K562 (cell line): ENCODE results near the gene FAM20B. TPM values are rescaled to one million over a fixed set of nuclear protein-coding genes. Genes with fewer than 3 reads are reported as not detected.
A peak's percentile ranks its signal among the peaks of the same experiment; 100 is the strongest.
"Not testable (repeated sequence)": the region's sequence is repeated elsewhere in the genome, so short reads cannot be mapped to it uniquely, and the experiment has no call there.

ENCODE experiments used
- ATF1 ChIP-seq, 2 experiments: fragments of 450-650 bp in 1 of 2; IDR thresholded peaks; 2 replicates each; pipeline ENCODE4 v1.6.1; 2016; ENCODE audit warnings: missing compliant biosample characterization in 1 of 2, missing genetic modification characterization in 1 of 2
- CBFA2T3 ChIP-seq: fragments of 450-650 bp; IDR thresholded peaks from 2 replicates; pipeline ENCODE4 v1.6.1; 2017
- CC2D1A ChIP-seq: fragments of 450-650 bp; IDR thresholded peaks from 2 replicates; pipeline ENCODE4 v1.6.1; 2017; ENCODE audit warnings: mild to moderate bottlenecking
- CREB3L1 ChIP-seq: fragments of 450-650 bp; IDR thresholded peaks from 2 replicates; pipeline ENCODE4 v1.6.1; 2014; ENCODE audit warnings: low read depth, mild to moderate bottlenecking, moderate library complexity, borderline replicate concordance
- EP400 ChIP-seq: fragments of 450-650 bp; IDR thresholded peaks from 2 replicates; pipeline ENCODE4 v1.6.1; 2017; ENCODE audit warnings: antibody characterized with exemption, mild to moderate bottlenecking, moderate library complexity
- ESRRA ChIP-seq: fragments of 450-650 bp; IDR thresholded peaks from 2 replicates; pipeline ENCODE4 v1.6.1; 2014; ENCODE audit warnings: low read depth, mild to moderate bottlenecking, moderate library complexity, borderline replicate concordance
- FOXK2 ChIP-seq, 2 experiments: fragments of 450-650 bp; IDR thresholded peaks in 1 of 2; conservative IDR thresholded peaks in 1 of 2; 2 replicates each; pipeline ENCODE4 v1.6.1; 2016; ENCODE audit warnings: low read depth in 2 of 2, mild to moderate bottlenecking in 1 of 2
- HDAC3 ChIP-seq: fragments of 450-650 bp; IDR thresholded peaks from 2 replicates; pipeline ENCODE4 v1.6.1; 2018; ENCODE audit warnings: borderline replicate concordance, mild to moderate bottlenecking, moderate library complexity; ENCODE audit not compliant: partially characterized antibody
- KDM1A ChIP-seq, 2 experiments: fragments of 450-650 bp; IDR thresholded peaks; 2 replicates each; pipeline ENCODE4 v1.6.1; 2016; ENCODE audit warnings: mild to moderate bottlenecking in 2 of 2
- LEF1 ChIP-seq: fragments of 450-650 bp; IDR thresholded peaks from 2 replicates; pipeline ENCODE4 v1.6.1; 2016; ENCODE audit warnings: mild to moderate bottlenecking
- PRDM10 ChIP-seq: fragments of 450-650 bp; IDR thresholded peaks from 2 replicates; pipeline ENCODE4 v1.6.1; 2018; ENCODE audit not compliant: partially characterized antibody
- SMAD4 ChIP-seq: fragments of 250-450 bp; sonication (Bioruptor Pico); conservative IDR thresholded peaks from 2 replicates; pipeline ENCODE4 v1.8.0; 2021; ENCODE audit warnings: inconsistent platforms, mild to moderate bottlenecking, moderate library complexity
- SOX6 ChIP-seq: fragments of 450-650 bp; IDR thresholded peaks from 2 replicates; pipeline ENCODE4 v1.6.1; 2014; ENCODE audit warnings: mild to moderate bottlenecking
- TRIM24 ChIP-seq, 2 experiments: fragments of 450-650 bp; IDR thresholded peaks; 2 replicates each; pipeline ENCODE4 v1.6.1; 2016
- VEZF1 ChIP-seq: fragments of 200-800 bp; sonication (Bioruptor generic); IDR thresholded peaks from 2 replicates; pipeline ENCODE4 v1.6.1; 2017; ENCODE audit warnings: missing genetic modification characterization, missing compliant biosample characterization
- polyA plus RNA-seq, 8 experiments: library from polyadenylated mRNA; depleted of rRNA in 4 of 8; stranded (reverse) in 5 of 8; unstranded in 3 of 8; fragments of >200 nt; fragmentation: Nextera tagmentation in 2 of 8; fragmentation: Illumina TruSeq in 1 of 8; extraction: Ambion mirVana in 2 of 8; extraction: Trizol in 1 of 8; gene quantifications; 2 replicates each; pipeline versions ENCODE4 v1.2.1 to v1.2.3, GENCODE V29; 2011 to 2014; ENCODE audit warnings: inconsistent platforms in 1 of 8, missing spikeins in 1 of 8
- total RNA-seq, 7 experiments: library from RNA; depleted of rRNA in 6 of 7; stranded (reverse); fragments of >200 nt in 6 of 7; fragmentation: Illumina TruSeq in 2 of 7; extraction: Trizol in 2 of 7; gene quantifications; 2 replicates each; pipeline versions ENCODE4 v1.2.1 to v1.2.3, GENCODE V29; 2011 to 2021; ENCODE audit warnings: low replicate concordance in 1 of 7
- TF ChIP-seq, protein P1 (sequence below): fragments of 450-650 bp; formaldehyde crosslinking; conservative IDR thresholded peaks from 2 replicates; pipeline ENCODE4 v1.4.0; 2022; ENCODE audit warnings: mild to moderate bottlenecking, missing genetic modification characterization
- TF ChIP-seq, protein P2 (sequence below): fragments of 450-650 bp; IDR thresholded peaks from 2 replicates; pipeline ENCODE4 v1.6.1; 2016; ENCODE audit warnings: borderline replicate concordance

FAM20B gene
- total and polyA plus RNA-seq, 9 of the 15 experiments (the other 6 are each of a cell fraction or from before 2014, with no cell fraction given) = 7.2 to 67.5 (median 42.9) TPM

DNA sequence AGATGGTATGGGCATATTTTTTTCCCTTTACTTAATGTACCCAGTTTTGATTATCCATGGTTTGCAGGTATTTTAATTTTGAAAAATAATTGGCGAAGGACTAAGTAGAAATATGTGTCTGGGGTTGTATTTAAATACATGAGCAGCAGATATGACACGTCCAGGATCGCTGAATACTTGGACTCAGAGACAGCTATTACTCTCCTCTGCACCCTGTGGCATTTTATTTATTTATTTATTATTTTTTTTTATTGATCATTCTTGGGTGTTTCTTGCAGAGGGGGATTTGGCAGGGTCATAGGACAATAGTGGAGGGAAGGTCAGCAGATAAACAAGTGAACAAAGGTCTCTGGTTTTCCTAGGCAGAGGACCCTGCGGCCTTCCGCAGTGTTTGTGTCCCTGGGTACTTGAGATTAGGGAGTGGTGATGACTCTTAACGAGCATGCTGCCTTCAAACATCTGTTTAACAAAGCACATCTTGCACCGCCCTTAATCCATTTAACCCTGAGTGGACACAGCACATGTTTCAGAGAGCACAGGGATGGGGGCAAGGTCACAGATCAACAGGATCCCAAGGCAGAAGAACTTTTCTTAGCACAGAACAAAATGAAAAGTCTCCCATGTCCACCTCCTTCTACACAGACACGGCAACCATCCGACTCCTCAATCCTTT lies 13.9 kb downstream of the FAM20B start (continued):
- TF ChIP-seq CREB3L1 (peak; percentile 29; the same call in 1 of the 2 replicates), HDAC3 (peak; percentile 56), KDM1A (IDR thresholded peaks at IDR 0.05) (peak; percentile 86; a peak in 3 of 4 replicates), FOXK2 (conservative IDR thresholded peaks at IDR 0.05 in 1 of 2, IDR thresholded peaks at IDR 0.05 in 1 of 2; ENCODE audit: low read depth in 2 of 2) (peak; percentile 70 to 75), SMAD4 (CRISPR knock-in tag) (peak; percentile 75), CBFA2T3 (peak; percentile 96), ESRRA (peak; percentile 45; the same call in 1 of the 2 replicates), EP400 (peak; percentile 75), SOX6 (peak; percentile 87), PRDM10 (peak; percentile 28), CC2D1A (peak; percentile 89; the same call in 1 of the 2 replicates), TRIM24 (IDR thresholded peaks at IDR 0.05) (peak; percentile 74 to 77; a peak in 2 of 4 replicates), VEZF1 (CRISPR knock-in tag) (peak; percentile 9; the same call in 1 of the 2 replicates), LEF1 (peak; percentile 59; the same call in 1 of the 2 replicates), ATF1 (tag; IDR thresholded peaks at IDR 0.05) (peak; percentile 30; the same call in 1 of the 2 replicates)
- TF ChIP-seq, protein P1, sequence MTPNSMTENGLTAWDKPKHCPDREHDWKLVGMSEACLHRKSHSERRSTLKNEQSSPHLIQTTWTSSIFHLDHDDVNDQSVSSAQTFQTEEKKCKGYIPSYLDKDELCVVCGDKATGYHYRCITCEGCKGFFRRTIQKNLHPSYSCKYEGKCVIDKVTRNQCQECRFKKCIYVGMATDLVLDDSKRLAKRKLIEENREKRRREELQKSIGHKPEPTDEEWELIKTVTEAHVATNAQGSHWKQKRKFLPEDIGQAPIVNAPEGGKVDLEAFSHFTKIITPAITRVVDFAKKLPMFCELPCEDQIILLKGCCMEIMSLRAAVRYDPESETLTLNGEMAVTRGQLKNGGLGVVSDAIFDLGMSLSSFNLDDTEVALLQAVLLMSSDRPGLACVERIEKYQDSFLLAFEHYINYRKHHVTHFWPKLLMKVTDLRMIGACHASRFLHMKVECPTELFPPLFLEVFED (CRISPR knock-in tag) = 0 out of 2 replicates have a peak, but pooled peaks have one; percentile 26
- TF ChIP-seq, protein P2, sequence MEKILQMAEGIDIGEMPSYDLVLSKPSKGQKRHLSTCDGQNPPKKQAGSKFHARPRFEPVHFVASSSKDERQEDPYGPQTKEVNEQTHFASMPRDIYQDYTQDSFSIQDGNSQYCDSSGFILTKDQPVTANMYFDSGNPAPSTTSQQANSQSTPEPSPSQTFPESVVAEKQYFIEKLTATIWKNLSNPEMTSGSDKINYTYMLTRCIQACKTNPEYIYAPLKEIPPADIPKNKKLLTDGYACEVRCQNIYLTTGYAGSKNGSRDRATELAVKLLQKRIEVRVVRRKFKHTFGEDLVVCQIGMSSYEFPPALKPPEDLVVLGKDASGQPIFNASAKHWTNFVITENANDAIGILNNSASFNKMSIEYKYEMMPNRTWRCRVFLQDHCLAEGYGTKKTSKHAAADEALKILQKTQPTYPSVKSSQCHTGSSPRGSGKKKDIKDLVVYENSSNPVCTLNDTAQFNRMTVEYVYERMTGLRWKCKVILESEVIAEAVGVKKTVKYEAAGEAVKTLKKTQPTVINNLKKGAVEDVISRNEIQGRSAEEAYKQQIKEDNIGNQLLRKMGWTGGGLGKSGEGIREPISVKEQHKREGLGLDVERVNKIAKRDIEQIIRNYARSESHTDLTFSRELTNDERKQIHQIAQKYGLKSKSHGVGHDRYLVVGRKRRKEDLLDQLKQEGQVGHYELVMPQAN = peak; percentile 24; the same call in 1 of the 2 replicates
- not testable (repeated sequence) for TF ChIP-seq ATF1 (CRISPR knock-in tag; IDR thresholded peaks at IDR 0.05)
